GM21515 (cell line): ENCODE data around the gene TEX44.
A peak's percentile ranks its signal among the peaks of the same experiment; 100 is the strongest.
"Not testable (repeated sequence)": the region's sequence is repeated elsewhere in the genome, so short reads cannot be mapped to it uniquely, and the experiment has no call there.

Experiments used
- ATAC-seq: cut with Tn5 transposase; IDR thresholded peaks from one replicate; pipeline ENCODE4 v1.9.1; 2021; ENCODE audit not compliant: unreplicated experiment

Gene TEX44

GRCh38 chr2:231570915-231571314 is 21.7 kb upstream of the TEX44 start:
- ATAC-seq, result not testable (repeated sequence)

- no peak for ATAC-seq
These were observed 20.9 kb upstream of the TEX44 start for GRCh38 chr2:231571661-231572191.

DNA sequence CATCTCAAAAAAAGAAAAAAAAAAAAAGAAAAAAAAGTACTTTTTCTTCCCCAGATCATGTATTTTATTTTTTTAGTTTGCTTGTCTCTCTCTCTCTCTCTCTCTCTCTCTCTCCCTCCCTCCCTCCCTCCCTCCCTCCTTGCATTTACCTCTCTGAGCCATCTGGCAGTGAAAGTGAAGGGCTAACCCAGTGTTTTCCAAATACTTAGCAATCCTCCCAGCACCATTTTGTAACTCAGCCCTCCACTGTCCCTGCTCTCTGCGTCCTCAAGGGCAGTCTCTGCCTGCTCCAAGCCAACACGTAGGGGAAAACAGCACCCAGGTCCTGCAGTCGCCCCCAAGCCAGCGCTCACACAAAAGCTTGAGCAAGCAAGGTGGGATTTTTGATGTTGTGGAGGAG is 19.6 kb upstream of the TEX44 start:
- ATAC-seq, result no peak

DNA sequence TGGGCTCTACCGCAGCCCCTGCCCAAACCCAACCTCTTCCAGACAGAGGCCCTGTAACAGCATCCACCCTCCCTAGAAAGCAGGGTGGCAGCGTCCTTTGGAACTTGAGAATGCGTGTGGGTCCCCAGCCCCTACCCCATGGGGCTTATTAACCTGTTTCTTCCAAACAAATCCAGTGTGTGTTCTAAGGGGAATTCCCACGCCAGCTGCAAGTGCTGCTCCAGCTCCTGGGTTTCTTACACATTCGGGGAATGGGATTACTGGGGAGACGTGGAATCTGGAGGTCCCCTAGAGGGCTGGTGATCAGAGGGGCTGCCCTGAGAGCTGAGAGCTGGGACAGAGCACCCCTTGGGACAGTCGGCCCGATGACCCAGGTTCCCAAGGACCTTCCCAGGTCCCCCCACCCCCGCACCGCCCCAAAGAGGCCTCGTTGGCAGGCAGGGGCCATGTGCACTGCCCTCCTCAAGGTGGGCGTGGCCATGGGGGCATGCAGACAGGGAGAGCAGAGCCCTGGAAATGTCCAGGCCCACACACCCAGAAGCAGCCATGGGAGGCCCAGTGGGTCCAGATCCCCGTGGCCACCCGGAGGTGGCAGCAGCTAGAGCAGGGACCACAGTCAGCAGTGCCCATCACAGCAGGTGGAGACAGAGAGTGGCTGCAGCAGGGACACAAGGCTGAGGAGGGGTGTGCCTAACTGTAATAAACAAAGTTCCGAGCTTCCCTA is 18.8 kb upstream of the TEX44 start:
- no peak for ATAC-seq

GRCh38 chr2:231575612-231576256 is 16.9 kb upstream of the TEX44 start:
- no peak for ATAC-seq

- no peak for ATAC-seq
These were observed 16.2 kb upstream of the TEX44 start for GRCh38 chr2:231576465-231576864.

GRCh38 chr2:231578655-231579054 is 14.0 kb upstream of the TEX44 start:
- not testable (repeated sequence) for ATAC-seq

DNA sequence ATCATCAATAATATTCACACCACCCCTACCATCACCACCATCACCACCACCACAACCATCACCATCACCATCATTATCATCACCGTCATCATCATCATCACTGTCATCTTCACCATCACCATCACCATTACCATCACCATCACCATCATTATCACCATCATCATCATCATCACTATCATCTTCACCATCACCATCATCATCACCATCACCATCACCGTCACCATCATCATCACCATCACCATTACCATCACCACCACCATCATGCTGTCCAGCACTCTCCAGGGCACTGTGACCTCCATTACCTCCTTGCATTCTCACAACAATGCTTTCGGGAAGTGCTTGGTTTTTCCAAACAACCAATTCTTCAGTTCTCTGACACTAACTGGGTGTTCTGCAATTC is 13.1 kb upstream of the TEX44 start:
- no peak for ATAC-seq

GRCh38 chr2:231581328-231581727 is 11.3 kb upstream of the TEX44 start:
- ATAC-seq, result no peak

DNA sequence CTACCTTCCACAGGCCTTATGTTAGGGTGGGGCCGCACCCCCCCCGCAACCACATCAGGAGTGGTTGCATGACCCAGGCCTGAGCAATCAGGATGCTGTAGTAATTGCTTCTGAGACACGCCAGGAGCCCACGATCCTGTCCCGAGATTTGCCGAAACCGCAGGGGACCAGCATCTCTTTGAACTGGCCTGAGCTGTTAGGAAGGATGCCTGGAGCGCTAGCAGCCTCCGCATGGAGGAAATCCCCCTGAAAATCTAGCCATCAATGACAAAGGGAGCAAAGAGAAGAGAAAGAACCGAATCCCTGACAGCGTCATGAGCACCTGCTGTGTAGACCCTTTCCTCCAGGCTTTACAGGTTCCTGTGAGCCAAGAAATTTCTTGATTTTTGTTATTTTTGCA is 8.7 kb upstream of the TEX44 start:
- ATAC-seq, result no peak

DNA sequence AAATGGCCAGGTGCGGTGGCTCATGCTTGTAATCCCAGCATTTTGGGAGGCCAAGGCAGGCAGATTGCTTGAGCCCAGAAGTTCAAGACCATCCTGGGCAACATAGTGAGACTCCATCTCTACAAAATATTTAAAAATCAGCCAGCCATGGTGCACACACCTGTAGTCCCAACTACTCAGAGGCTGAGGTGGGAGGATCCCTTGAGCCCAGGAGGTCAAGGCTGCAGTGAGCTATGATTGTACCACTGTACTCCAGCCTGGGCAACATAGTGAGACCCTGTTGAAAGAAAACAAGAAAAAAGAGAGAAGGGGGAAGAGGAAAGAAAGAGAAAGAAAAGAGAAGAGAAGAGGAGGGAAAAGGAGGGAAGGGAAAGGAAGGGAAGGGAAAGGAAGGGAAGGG is 4.9 kb upstream of the TEX44 start:
- not testable (repeated sequence) for ATAC-seq

DNA sequence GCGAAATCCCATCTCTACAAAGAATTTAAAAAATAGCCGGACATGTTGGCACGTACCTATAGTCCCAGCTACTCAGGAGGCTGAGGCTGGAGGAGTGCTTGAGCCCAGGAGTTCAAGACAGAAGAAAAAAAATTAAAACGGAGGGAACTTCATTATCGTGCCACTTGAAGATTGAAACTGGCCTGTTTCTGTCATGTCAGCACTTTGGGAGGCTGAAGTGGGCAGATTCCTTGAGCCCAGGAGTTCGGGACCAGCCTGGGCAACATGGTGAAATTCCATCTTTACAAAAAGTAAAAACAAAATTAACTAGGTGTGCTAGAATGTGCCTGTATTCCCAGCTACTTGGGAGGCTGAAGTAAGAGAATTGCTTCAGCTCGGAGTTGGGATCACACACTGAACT is 3.0 kb upstream of the TEX44 start:
- no peak for ATAC-seq

- ATAC-seq, result no peak
These were observed 2.0 kb upstream of the TEX44 start for GRCh38 chr2:231590614-231591013.

- ATAC-seq, result no peak
These were observed 1.0 kb downstream of the TEX44 start for GRCh38 chr2:231593666-231594065.

DNA sequence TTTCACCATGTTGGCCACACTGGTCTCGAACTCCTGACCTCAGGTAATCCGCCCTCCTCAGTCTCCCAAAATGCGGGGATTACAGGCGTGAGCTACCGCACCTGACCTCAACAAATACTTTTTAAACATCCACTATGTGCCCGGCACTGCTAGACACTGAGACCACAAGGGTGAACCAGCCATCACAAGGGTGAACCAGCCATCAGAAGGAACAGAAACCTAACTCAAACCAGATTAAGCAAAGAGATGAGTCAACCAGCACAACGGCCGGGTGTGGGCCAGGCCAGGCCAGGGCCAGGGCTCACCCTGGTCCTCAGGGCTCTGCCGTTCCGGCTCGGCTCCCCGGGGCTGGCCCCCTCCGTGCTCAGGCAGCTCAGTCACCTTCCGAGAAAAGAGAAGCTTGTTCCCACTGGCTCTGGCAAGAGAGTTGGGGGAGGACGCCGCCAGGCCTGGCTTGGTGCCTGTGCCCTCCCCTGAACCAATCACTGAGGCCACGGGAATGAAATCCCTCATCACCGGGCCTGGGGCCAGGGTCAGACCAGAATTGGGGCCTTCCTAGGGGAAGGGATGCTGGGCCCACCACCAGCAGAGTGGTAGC is 4.4 kb downstream of the TEX44 start:
- peak; percentile 76 for ATAC-seq

- ATAC-seq, result no peak
These were observed 5.0 kb downstream of the TEX44 start for GRCh38 chr2:231597627-231598026.

DNA sequence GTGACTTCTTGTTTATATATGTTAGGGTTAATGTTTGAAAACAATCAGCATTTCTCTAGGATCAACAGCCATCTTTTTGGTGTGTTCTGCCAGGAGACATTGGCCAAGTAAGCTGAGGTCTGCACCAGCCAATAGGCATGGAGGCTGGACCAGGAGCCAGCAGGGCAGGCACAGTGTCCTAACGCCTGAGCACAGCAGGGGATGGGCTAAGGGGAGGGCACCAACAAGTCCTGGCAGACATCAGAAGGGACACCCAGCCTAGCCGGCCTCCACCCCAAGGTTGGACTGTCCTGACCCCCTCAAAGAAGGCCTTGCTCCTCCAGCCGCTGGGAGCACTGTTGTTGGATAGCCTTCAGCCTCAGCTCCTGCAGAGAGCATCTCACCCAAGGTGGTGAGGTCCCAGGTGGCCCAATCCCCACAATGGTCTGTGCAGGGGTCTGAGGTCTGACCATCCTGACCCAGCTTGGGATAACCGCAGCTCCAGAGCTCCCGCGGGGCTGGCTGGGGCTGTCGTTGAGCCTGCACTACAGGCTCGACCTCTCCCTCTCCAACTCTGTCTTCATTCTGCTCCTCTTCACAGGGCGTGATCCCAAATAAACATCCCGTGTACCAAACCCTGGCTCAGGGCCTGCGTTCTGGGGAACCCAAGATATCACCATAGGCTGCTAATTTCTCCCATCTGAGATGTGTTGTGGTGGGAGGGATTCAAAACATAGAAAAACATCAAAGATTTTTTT is 8.1 kb downstream of the TEX44 start:
- ATAC-seq, result no peak

DNA sequence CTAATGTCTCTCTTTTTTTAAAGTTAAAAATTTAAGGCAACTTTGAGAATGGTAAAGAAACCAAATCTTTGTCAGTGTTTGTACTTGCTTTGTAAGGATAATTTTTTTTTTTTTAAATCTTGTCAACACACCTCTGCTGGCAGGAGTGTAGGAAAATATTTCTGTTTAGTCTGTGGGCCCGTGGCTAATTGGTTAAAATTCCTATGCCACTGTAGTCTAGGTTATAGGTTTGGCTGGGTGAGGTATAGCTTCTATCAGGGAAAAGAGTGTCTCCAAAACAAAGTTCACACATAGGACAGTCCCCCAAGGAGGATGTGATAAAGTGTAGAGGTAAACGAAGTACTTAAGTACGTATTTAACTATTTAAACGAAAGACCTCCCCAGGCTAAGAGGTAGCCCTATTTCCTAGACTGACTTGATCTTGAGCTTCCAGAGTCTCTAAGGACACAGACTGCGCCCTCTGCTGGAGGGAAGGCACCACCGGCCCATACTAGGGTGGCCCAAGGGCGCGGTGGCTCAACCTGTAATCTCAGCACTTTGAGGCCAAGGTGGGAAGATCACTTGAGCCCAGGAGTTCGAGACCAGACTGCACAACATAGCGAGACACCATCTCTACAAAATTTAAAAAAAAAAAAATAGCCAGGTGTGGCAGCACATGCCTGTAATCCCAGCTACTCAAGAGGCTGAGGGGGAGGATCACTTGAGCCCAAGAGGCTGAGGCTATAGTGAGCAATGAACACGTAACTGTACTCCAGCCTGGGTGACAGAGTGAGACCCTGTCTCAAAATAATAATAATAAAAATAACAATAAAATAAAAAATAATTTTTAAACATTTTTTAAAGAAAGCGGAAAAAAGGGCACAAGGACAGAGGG is 8.9 kb downstream of the TEX44 start:
- no peak for ATAC-seq

GRCh38 chr2:231602859-231603467 is 10.3 kb downstream of the TEX44 start:
- no peak for ATAC-seq

DNA sequence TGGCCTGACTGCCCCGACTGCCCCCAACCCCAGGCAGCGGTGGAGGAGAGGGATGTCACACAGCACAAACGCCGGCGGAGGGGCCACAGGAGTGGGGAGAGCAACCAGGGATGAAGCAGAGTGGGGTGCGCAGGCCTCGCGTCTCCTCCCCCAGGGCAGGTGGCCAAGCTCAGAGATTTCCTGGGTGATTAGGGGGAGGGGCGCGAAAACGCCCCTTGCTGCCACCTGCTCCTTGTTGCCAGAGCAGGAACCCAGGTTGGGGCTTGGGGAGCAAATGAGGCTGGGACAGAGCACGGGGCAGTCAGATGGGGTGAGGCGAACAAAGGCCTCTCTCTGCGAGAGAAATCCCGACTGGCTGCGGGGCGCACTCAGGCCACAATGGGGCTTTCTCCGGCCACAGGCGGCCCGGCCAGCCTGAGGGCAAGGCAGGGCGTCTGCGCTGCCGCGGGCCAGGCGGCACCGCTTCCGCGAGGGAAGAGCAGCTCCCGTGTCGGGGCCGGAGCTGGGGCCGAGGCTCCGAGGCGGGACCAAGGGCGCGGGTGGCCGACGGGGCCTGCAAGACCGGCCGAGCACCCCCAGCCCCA is 11.5 kb downstream of the TEX44 start:
- peak; percentile 39 for ATAC-seq
